Thyroid gland (tissue), 4 donors: ENCODE results near the gene NCKAP5.

Experiments used
- POLR2A ChIP-seq, 2 donors: fragments of 450-650 bp; IDR thresholded peaks; one replicate each; pipeline ENCODE4 v1.6.1; 2017; ENCODE audit warnings: antibody characterized with exemption in 2 of 2, mild to moderate bottlenecking in 2 of 2, moderate library complexity in 1 of 2
- TF ChIP-seq, protein P1 (sequence below), 6 experiments: fragments of 200-600 bp in 3 of 6; fragments of 450-650 bp in 3 of 6; sonication (generic) in 3 of 6; IDR thresholded peaks; one replicate each; pipeline ENCODE4 v1.5.1; 2016 to 2019; ENCODE audit warnings: antibody characterized with exemption in 6 of 6, mild to moderate bottlenecking in 2 of 6, inconsistent platforms in 1 of 6, moderate library complexity in 1 of 6

- TF ChIP-seq, protein P1, sequence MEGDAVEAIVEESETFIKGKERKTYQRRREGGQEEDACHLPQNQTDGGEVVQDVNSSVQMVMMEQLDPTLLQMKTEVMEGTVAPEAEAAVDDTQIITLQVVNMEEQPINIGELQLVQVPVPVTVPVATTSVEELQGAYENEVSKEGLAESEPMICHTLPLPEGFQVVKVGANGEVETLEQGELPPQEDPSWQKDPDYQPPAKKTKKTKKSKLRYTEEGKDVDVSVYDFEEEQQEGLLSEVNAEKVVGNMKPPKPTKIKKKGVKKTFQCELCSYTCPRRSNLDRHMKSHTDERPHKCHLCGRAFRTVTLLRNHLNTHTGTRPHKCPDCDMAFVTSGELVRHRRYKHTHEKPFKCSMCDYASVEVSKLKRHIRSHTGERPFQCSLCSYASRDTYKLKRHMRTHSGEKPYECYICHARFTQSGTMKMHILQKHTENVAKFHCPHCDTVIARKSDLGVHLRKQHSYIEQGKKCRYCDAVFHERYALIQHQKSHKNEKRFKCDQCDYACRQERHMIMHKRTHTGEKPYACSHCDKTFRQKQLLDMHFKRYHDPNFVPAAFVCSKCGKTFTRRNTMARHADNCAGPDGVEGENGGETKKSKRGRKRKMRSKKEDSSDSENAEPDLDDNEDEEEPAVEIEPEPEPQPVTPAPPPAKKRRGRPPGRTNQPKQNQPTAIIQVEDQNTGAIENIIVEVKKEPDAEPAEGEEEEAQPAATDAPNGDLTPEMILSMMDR (IDR thresholded peaks at IDR 0.05) = no peak
- no peak for TF ChIP-seq POLR2A (IDR thresholded peaks at IDR 0.05)
These were observed 681.7 kb downstream of the NCKAP5 start for GRCh38 chr2:132886574-132886973.
